B cell (primary cell): ENCODE results near the gene CYP27A1.

Source experiments
- CTCF ChIP-seq: fragments of 200-600 bp; IDR thresholded peaks from one replicate; pipeline ENCODE4 v1.8.0; 2022; ENCODE audit warnings: antibody characterized with exemption, mild to moderate bottlenecking
- EZH2 ChIP-seq: IDR thresholded peaks from 2 replicates; pipeline ENCODE4 v1.6.1; 2012; ENCODE audit warnings: borderline replicate concordance, low read depth, mild to moderate bottlenecking, moderate library complexity, low read length; ENCODE audit not compliant: insufficient read depth, poor library complexity, severe bottlenecking

GRCh38 chr2:218755198-218755566 is 26.8 kb upstream of the CYP27A1 start:
- TF ChIP-seq EZH2 (no peak), CTCF (no peak)
